ENCODE results near the gene MAGI1.
"Not testable (repeated sequence)": the region's sequence is repeated elsewhere in the genome, so short reads cannot be mapped to it uniquely, and the experiment has no call there.

The MAGI1 gene

GRCh38 chr3:65560133-65560532 lies 478.6 kb downstream of the MAGI1 start:
- DNase-seq (ENCODE audit: low read depth) = no peak

GRCh38 chr3:65559643-65560042 lies 479.1 kb downstream of the MAGI1 start:
- no peak for DNase-seq (ENCODE audit: low read depth)

GRCh38 chr3:65558826-65559225 lies 479.9 kb downstream of the MAGI1 start:
- no peak for DNase-seq (ENCODE audit: low read depth)

GRCh38 chr3:65557899-65558564 lies 480.7 kb downstream of the MAGI1 start:
- DNase-seq (ENCODE audit: low read depth) = no peak

- no peak for DNase-seq (ENCODE audit: low read depth)
Measured at GRCh38 chr3:65556934-65557577, 481.7 kb downstream of the MAGI1 start.

GRCh38 chr3:65552434-65552833 lies 486.3 kb downstream of the MAGI1 start:
- DNase-seq (ENCODE audit: low read depth) = no peak

- DNase-seq (ENCODE audit: low read depth) = no peak
Measured at GRCh38 chr3:65551945-65552344, 486.8 kb downstream of the MAGI1 start.

- DNase-seq (ENCODE audit: low read depth) = no peak
Measured at GRCh38 chr3:65550137-65550536, 488.6 kb downstream of the MAGI1 start.

- no peak for DNase-seq (ENCODE audit: low read depth)
Measured at GRCh38 chr3:65549626-65549959, 489.1 kb downstream of the MAGI1 start.

GRCh38 chr3:65548848-65549625 lies 489.7 kb downstream of the MAGI1 start:
- DNase-seq (ENCODE audit: low read depth) = no peak

- DNase-seq (ENCODE audit: low read depth) = no peak
Measured at GRCh38 chr3:65545429-65545828, 493.3 kb downstream of the MAGI1 start.

- DNase-seq (ENCODE audit: low read depth) = not testable (repeated sequence)
Measured at GRCh38 chr3:65543391-65543790, 495.3 kb downstream of the MAGI1 start.

- no peak for DNase-seq (ENCODE audit: low read depth)
Measured at GRCh38 chr3:65540666-65541065, 498.1 kb downstream of the MAGI1 start.

- DNase-seq (ENCODE audit: low read depth) = no peak
Measured at GRCh38 chr3:65539616-65540015, 499.1 kb downstream of the MAGI1 start.

- no peak for DNase-seq (ENCODE audit: low read depth)
Measured at GRCh38 chr3:65538101-65538500, 500.6 kb downstream of the MAGI1 start.

GRCh38 chr3:65537109-65537508 lies 501.6 kb downstream of the MAGI1 start:
- no peak for DNase-seq (ENCODE audit: low read depth)

- no peak for DNase-seq (ENCODE audit: low read depth)
Measured at GRCh38 chr3:65535260-65535659, 503.5 kb downstream of the MAGI1 start.

GRCh38 chr3:65534805-65535204 lies 503.9 kb downstream of the MAGI1 start:
- DNase-seq (ENCODE audit: low read depth) = no peak

GRCh38 chr3:65532749-65533148 lies 506.0 kb downstream of the MAGI1 start:
- DNase-seq (ENCODE audit: low read depth) = no peak

GRCh38 chr3:65532215-65532614 lies 506.5 kb downstream of the MAGI1 start:
- DNase-seq (ENCODE audit: low read depth) = no peak

GRCh38 chr3:65531499-65531898 lies 507.2 kb downstream of the MAGI1 start:
- no peak for DNase-seq (ENCODE audit: low read depth)

- no peak for DNase-seq (ENCODE audit: low read depth)
Measured at GRCh38 chr3:65526656-65527055, 512.1 kb downstream of the MAGI1 start.

- no peak for DNase-seq (ENCODE audit: low read depth)
Measured at GRCh38 chr3:65524584-65524983, 514.1 kb downstream of the MAGI1 start.

Measured in stimulated activated CD8-positive, alpha-beta memory T cell treated with anti-CD3 and anti-CD28 coated beads, Interleukin-15, amount 100 ng/mL, for 24 hours (primary cell).